Measurements from ENCODE around the gene C5orf58. TPM values are rescaled to one million over a fixed set of nuclear protein-coding genes. Genes with fewer than 3 reads are reported as not detected.

The C5orf58 gene
- total and polyA plus RNA-seq, 10 of the 15 experiments (the other 5 are each of a cell fraction or from before 2014, with no cell fraction given): 0.13 to 0.27 (median 0.26) TPM; not detected in 7

DNA sequence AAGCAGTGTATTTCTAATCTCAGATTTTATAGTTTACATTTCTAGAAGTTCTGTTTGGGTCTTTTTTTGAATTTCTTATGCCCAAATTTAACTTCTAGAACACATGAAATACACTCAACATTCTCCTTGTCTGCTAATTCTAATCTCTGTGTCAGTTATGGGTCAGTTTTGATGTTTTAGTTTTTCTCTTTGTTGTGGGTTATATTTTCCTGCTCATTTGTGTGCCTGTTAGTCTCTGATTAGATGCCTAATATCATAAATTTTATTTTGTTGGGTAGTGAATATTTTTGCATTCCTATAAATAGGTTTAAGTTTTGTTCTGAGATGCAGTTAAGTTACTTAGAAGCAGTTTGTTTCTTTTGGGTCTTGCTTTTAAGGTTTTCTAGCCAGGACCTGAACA, 52.4 kb downstream of the C5orf58 start (continued):
- TF ChIP-seq KLF5 (IDR thresholded peaks at IDR 0.05; ENCODE audit: partially characterized antibody) (no peak), EP300 (IDR thresholded peaks at IDR 0.05; ENCODE audit: borderline replicate concordance in 1 of 2, control insufficient read depth in 1 of 2, low read depth in 2 of 2, low read length in 2 of 2) (no peak), SIN3A (IDR thresholded peaks at IDR 0.05; ENCODE audit: low read depth, low read length) (no peak), RB1 (IDR thresholded peaks at IDR 0.05; ENCODE audit: borderline replicate concordance) (no peak), ETV6 (conservative IDR thresholded peaks at IDR 0.05 in 1 of 2, IDR thresholded peaks at IDR 0.05 in 1 of 2; ENCODE audit: borderline replicate concordance in 1 of 2, low read depth in 1 of 2) (no peak), MTA3 (IDR thresholded peaks at IDR 0.05; ENCODE audit: borderline replicate concordance, low read length) (no peak), PAX5 (IDR thresholded peaks at IDR 0.05; ENCODE audit: borderline replicate concordance, low read depth, low read length) (no peak)

DNA sequence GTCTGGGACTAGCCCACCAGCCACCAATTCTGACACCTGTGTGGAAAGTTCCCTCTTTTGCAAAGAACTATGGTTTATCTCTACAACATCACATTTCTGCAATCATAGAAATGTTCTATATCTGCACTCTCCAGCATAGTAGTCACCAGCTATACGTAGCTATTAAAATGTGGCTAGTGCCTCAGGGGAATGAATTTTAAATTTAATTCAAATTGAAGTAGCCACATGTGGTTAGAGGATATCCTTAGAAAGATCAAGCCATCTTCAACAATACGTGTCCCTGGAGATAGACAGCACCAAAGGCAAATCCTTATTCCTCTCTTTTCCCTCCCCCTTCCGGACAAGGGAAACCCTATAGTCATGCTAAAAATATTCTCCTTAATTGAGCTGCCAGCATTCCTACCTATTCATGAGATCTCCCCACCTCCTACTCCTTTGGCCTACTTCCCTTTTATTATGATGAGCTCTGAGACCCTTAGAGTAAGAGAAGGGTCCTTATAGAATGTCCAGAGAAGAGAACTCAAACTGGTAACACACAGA, 53.7 kb downstream of the C5orf58 start:
- Histone ChIP-seq H2AFZ (ENCODE audit: control insufficient read depth, low read depth, low read length) (no peak overlapping the region), H3K27me3 (replicated peaks in 1 of 2; ENCODE audit: control insufficient read depth in 2 of 2, insufficient read depth in 2 of 2, low read length in 1 of 2) (no peaks in the 10 kb centered on the region), H3K4me2 (ENCODE audit: control insufficient read depth, insufficient read depth) (no peak overlapping the region), H4K20me1 (ENCODE audit: control insufficient read depth, insufficient read depth) (no peaks in the 10 kb centered on the region), H3K4me3 (no peak overlapping the region), H3K36me3 (ENCODE audit: control insufficient read depth in 2 of 2, insufficient read depth in 2 of 2, low read length in 1 of 2) (peaks cover 8 to 14% of the 10 kb centered on the region in 2 experiments; a peak in 3 of 4 replicates), H3K27ac (ENCODE audit: control insufficient read depth, insufficient read depth) (no peak overlapping the region), H3K79me2 (ENCODE audit: control insufficient read depth, insufficient read depth, low read length) (no peaks in the 10 kb centered on the region), H3K9me3 (replicated peaks; ENCODE audit: control insufficient read depth, insufficient read depth, low read length) (peaks cover 11% of the 10 kb centered on the region), H3K4me1 (ENCODE audit: control insufficient read depth, insufficient read depth, low read length) (no peaks in the 10 kb centered on the region), H3K9ac (ENCODE audit: control insufficient read depth, insufficient read depth, low read length) (no peak overlapping the region)
- ChIA-PET SMC1A (ENCODE audit: uncharacterized antibody, unreplicated experiment) (interaction anchor here (1.4 to 23.0 kb wide), 4 partner anchors 8 to 20 kb away, joined by 4 to 451 read pairs (median 6); no protein-coding TSS in a partner anchor), POLR2A (no interaction called here), CTCF (interaction anchor here (0.9 to 1.6 kb wide), 4 partner anchors 53 to 125 kb away, joined by 3 to 4 read pairs (median 3); no protein-coding TSS in a partner anchor), RAD21 (ENCODE audit: unreplicated experiment) (interaction anchor here (1.8 kb wide), 1 partner anchor 11 kb away, joined by 4 read pairs; the partner anchor contains the start of gene LCP2)
- DNase-seq (ENCODE audit: low read depth, low spot score) (no peak), FAIRE-seq (no peak), ATAC-seq (no peak)
- in situ Hi-C loops (cut with MboI) (no loop called here), intact Hi-C loops (cut with micrococcal nuclease; ENCODE audit: unreplicated experiment) (no loop called here)
- no TSS peak for BruUV-seq (replicated peaks)
- 99% methylated on average over 3 of the region's 3 CpGs for WGBS (ENCODE audit: insufficient coverage, insufficient replicate concordance, low lambda C conversion rate, missing lambda C conversion rate)
- TF ChIP-seq CHD1 (IDR thresholded peaks at IDR 0.05; ENCODE audit: low read depth, low read length): no peak
- TF ChIP-seq RUNX3 (IDR thresholded peaks at IDR 0.05; ENCODE audit: low read length): no peak
- TF ChIP-seq ZNF274 (IDR thresholded peaks at IDR 0.05; ENCODE audit: insufficient read depth, insufficient read length): no peak
- no peak for TF ChIP-seq NFYB (IDR thresholded peaks at IDR 0.05; ENCODE audit: insufficient read depth, low read depth, low read length)
- TF ChIP-seq ZBTB33 (IDR thresholded peaks at IDR 0.05): no peak
- TF ChIP-seq CHD4 (IDR thresholded peaks at IDR 0.05): no peak
- no peak for TF ChIP-seq BCLAF1 (IDR thresholded peaks at IDR 0.05)
- no peak for TF ChIP-seq TARDBP (IDR thresholded peaks at IDR 0.05; ENCODE audit: borderline replicate concordance)
- TF ChIP-seq MEF2A (IDR thresholded peaks at IDR 0.05; ENCODE audit: insufficient read depth, low read depth, low read length): no peak
- TF ChIP-seq MTA2 (IDR thresholded peaks at IDR 0.05; ENCODE audit: low read depth): no peak
- no peak for TF ChIP-seq HCFC1 (IDR thresholded peaks at IDR 0.05; ENCODE audit: low read length)
- no peak for TF ChIP-seq POLR2AphosphoS5 (IDR thresholded peaks at IDR 0.05; ENCODE audit: low read length)
- no peak for TF ChIP-seq CBX3 (IDR thresholded peaks at IDR 0.05; ENCODE audit: borderline replicate concordance, low read depth)

Measured in GM12878 (cell line).